ENCODE data around the gene LITAF. TPM values are rescaled to one million over a fixed set of nuclear protein-coding genes. Genes with fewer than 3 reads are reported as not detected.

LITAF gene
- total RNA-seq, 1 donor from 2014 or later, result 42.5 TPM

DNA sequence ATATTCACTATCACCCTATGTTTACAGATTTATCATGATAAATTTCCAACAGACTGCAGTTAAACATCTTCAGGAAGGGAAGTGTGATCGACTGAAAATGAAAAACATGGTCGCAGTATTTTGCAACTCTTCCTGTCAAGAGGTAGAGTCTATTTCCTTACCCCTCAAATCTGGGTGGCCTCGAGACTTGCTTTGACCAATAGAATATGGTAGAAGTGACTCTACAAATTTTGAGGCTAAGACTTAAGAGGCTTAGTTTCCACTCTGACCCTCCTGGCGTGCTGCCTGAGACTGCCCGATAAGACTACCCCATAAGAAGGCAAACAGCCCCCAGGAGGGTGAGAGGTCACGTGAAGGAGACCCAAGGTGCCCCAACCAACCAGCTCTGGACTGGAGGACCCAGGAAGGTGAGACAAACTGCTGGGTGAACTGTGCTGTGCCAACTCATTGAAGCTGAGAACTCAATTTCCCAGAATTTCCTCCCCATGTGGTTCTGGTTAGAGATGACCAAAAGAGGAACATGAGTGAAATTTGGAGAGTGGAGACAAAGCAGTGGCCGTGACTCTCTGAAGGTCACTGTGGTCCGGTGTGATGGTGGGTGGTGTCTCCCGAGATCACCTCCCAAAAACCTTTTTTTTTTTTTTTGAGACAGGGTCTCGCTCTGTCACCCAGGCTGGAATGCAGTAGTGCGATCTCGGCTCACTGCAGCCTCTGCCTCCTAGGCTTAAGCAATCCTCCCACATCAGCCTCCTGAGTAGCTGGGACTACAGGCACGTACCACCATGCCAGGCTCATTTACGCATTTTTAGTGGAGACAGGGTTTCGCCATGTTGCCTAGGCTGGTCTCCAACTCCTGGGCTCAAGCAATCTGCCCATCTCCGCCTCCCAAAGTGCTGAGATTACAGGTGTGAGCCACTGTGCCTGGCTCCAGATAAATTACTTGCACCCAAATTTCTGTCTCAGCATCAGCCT lies 38.2 kb upstream of the LITAF start:
- Mint-ChIP-seq H3K27ac (peak overlapping the region; percentile 38), H3K36me3 (no peaks in the 10 kb centered on the region), H3K9me3 (no peaks in the 10 kb centered on the region), H3K4me3 (no peak overlapping the region), H3K4me1 (peaks cover 14% of the 10 kb centered on the region), H3K27me3 (ENCODE audit: insufficient read depth, low read depth) (peaks cover 7% of the 10 kb centered on the region)
- TF ChIP-seq EZH2 (IDR thresholded peaks at IDR 0.05) (no peak), EZH2phosphoT487 (IDR thresholded peaks at IDR 0.05) (no peak)
- TF ChIP-seq, protein P1, sequence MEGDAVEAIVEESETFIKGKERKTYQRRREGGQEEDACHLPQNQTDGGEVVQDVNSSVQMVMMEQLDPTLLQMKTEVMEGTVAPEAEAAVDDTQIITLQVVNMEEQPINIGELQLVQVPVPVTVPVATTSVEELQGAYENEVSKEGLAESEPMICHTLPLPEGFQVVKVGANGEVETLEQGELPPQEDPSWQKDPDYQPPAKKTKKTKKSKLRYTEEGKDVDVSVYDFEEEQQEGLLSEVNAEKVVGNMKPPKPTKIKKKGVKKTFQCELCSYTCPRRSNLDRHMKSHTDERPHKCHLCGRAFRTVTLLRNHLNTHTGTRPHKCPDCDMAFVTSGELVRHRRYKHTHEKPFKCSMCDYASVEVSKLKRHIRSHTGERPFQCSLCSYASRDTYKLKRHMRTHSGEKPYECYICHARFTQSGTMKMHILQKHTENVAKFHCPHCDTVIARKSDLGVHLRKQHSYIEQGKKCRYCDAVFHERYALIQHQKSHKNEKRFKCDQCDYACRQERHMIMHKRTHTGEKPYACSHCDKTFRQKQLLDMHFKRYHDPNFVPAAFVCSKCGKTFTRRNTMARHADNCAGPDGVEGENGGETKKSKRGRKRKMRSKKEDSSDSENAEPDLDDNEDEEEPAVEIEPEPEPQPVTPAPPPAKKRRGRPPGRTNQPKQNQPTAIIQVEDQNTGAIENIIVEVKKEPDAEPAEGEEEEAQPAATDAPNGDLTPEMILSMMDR (IDR thresholded peaks at IDR 0.05), result no peak
- no peaks in the 10 kb centered on the region for H3F3A ChIP-seq (ENCODE audit: low read depth)
- H2AFZ ChIP-seq (replicated peaks), result no peak overlapping the region
- H3K9ac ChIP-seq, result no peak overlapping the region
- no peaks in the 10 kb centered on the region for H3K9me3 ChIP-seq (ENCODE audit: low read depth)
- H3K27me3 ChIP-seq, result no peaks in the 10 kb centered on the region
- no peaks in the 10 kb centered on the region for H3K4me1 ChIP-seq
- H3K4me2 ChIP-seq, result no peak overlapping the region
- no peak overlapping the region for H3K27ac ChIP-seq
- no peak for DNase-seq (ENCODE audit: low spot score)
- H3K36me3 ChIP-seq, result no peaks in the 10 kb centered on the region
- no peak overlapping the region for H3K4me3 ChIP-seq
- H3K79me2 ChIP-seq (ENCODE audit: low read depth), result no peaks in the 10 kb centered on the region
- H4K20me1 ChIP-seq (ENCODE audit: low read depth), result no peaks in the 10 kb centered on the region

DNA sequence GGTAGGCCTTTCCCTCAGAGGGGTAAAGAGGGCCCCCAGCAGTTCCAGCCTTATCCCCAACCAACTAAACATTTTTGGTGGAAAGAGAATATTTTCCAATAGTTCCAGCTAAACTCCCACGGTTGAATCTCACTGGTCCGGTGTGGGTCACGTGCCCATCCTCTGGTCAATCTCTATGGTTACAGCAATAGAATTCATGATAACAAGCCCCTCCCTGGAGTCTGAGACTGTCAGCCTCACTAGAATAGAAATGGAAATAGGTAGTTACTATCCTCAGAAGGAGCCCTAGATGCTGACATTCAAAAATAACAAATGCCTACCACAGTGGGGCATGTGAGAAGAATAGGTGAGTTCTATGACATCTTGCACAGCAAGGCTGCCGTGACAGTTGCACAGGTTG lies 37.5 kb upstream of the LITAF start:
- H3K36me3 Mint-ChIP-seq, result no peaks in the 10 kb centered on the region
- Histone ChIP-seq H3K9ac (no peak overlapping the region), H3K4me2 (no peak overlapping the region), H3K4me1 (no peaks in the 10 kb centered on the region), H3K36me3 (no peaks in the 10 kb centered on the region), H2AFZ (replicated peaks) (no peak overlapping the region), H3K4me3 (no peak overlapping the region), H3K27me3 (no peaks in the 10 kb centered on the region), H3K79me2 (ENCODE audit: low read depth) (no peaks in the 10 kb centered on the region), H3K27ac (no peak overlapping the region), H3F3A (ENCODE audit: low read depth) (no peaks in the 10 kb centered on the region), H3K9me3 (ENCODE audit: low read depth) (no peaks in the 10 kb centered on the region), H4K20me1 (ENCODE audit: low read depth) (no peaks in the 10 kb centered on the region)
- no peak overlapping the region for H3K4me3 Mint-ChIP-seq
- TF ChIP-seq EZH2 (IDR thresholded peaks at IDR 0.05) (no peak), EZH2phosphoT487 (IDR thresholded peaks at IDR 0.05) (no peak)
- TF ChIP-seq, protein P1 (IDR thresholded peaks at IDR 0.05), result no peak
- peaks cover 14% of the 10 kb centered on the region for H3K4me1 Mint-ChIP-seq
- no peak overlapping the region for H3K27ac Mint-ChIP-seq
- no peak for DNase-seq (ENCODE audit: low spot score)
- no peaks in the 10 kb centered on the region for H3K9me3 Mint-ChIP-seq
- H3K27me3 Mint-ChIP-seq (ENCODE audit: insufficient read depth, low read depth), result peaks cover 7% of the 10 kb centered on the region

DNA sequence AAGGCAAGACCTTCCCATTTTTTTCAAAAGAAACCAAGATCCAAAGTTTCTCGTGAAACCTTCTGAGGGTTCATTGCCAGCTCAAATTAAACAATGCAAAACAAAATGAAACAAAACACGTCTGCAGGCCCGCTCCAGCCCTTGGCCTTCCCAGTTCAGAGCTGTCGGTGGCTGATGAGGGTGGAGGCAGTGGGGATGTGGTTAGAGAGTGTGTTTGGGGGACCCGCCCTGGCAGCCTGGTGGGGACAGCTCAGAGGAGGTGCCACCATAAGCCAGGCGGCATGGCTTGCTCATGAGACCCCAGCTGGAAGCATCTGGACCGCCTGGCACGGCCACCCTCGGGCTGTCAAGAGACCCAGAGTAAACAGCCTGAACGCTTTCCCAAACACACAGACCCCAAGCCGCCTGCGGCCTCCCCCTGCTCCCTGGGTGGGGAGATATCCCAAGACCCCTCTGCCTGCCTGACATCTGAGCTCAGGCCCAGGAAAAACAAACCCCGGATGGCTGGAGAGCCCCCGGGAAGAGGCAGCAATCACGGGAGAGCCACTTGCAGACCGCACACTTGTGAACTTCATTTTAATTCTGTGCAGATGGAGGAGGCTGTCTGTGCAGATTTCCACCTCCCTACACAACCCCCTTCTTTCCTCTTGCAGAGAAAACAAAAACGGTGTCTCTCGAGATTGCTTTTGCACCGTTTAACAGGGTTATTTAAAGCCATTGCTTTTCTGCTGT lies 35.4 kb upstream of the LITAF start:
- Mint-ChIP-seq H3K4me3 (no peak overlapping the region), H3K27me3 (ENCODE audit: insufficient read depth, low read depth) (peaks cover 9% of the 10 kb centered on the region), H3K4me1 (peaks cover 15% of the 10 kb centered on the region), H3K27ac (peak overlapping the region; percentile 15), H3K36me3 (no peaks in the 10 kb centered on the region), H3K9me3 (no peaks in the 10 kb centered on the region)
- Histone ChIP-seq H3K27me3 (no peaks in the 10 kb centered on the region), H3K9me3 (ENCODE audit: low read depth) (no peaks in the 10 kb centered on the region), H3K9ac (no peak overlapping the region), H3K36me3 (no peaks in the 10 kb centered on the region), H3K4me1 (no peaks in the 10 kb centered on the region), H3K4me3 (no peak overlapping the region), H4K20me1 (ENCODE audit: low read depth) (no peaks in the 10 kb centered on the region), H3K4me2 (no peak overlapping the region), H3K27ac (no peak overlapping the region), H2AFZ (replicated peaks) (peak overlapping the region; percentile 55), H3K79me2 (ENCODE audit: low read depth) (no peaks in the 10 kb centered on the region), H3F3A (ENCODE audit: low read depth) (no peaks in the 10 kb centered on the region)
- DNase-seq (ENCODE audit: low spot score), result no peak
- TF ChIP-seq, protein P1 (IDR thresholded peaks at IDR 0.05), result no peak
- no peak for TF ChIP-seq EZH2phosphoT487 (IDR thresholded peaks at IDR 0.05)
- TF ChIP-seq EZH2 (IDR thresholded peaks at IDR 0.05), result no peak

Measured in neural progenitor cell (in vitro differentiated cells).